WTC11 (cell line): Measurements from ENCODE around the gene CDHR5. TPM values are rescaled to one million over a fixed set of nuclear protein-coding genes. Genes with fewer than 3 reads are reported as not detected.

Experiments
- ATAC-seq: fragments of 200-7000 bp; cut with Tn5 transposase; 2 replicates; pipeline ENCODE4 v1.10.0; 2021; ENCODE audit warnings: mild to moderate bottlenecking, moderate library complexity
- CTCF ChIA-PET: fragments of 300-600 bp; sonication (Branson Sonifier 250); formaldehyde crosslinking; loops from one replicate; lab custom pipeline; 2021; ENCODE audit warnings: antibody characterized with exemption; lab: Charles Lee
- POLR2A ChIA-PET: fragments of 350-600 bp; sonication (Branson Sonifier 250); formaldehyde crosslinking; loops from one replicate; lab custom pipeline; 2021; ENCODE audit warnings: antibody characterized with exemption; lab: Charles Lee
- DNase-seq: peaks from one replicate; pipeline ENCODE4 v3.0.0; 2021; ENCODE audit warnings: low spot score
- H3K27ac Mint-ChIP-seq: 2 replicates; pipeline ENCODE4 v1.8.0; 2021; ENCODE audit warnings: mixed read lengths
- H3K27me3 Mint-ChIP-seq: 2 replicates; pipeline ENCODE4 v1.8.0; 2021; ENCODE audit warnings: low read depth, mild to moderate bottlenecking, moderate library complexity, mixed read lengths
- H3K36me3 Mint-ChIP-seq: 2 replicates; pipeline ENCODE4 v1.8.0; 2021; ENCODE audit warnings: mixed read lengths
- H3K4me1 Mint-ChIP-seq: 2 replicates; pipeline ENCODE4 v1.8.0; 2022; ENCODE audit warnings: mixed read lengths
- H3K4me3 Mint-ChIP-seq: 2 replicates; pipeline ENCODE4 v1.8.0; 2021; ENCODE audit warnings: mild to moderate bottlenecking, moderate library complexity, mixed read lengths
- H3K9me3 Mint-ChIP-seq: 2 replicates; pipeline ENCODE4 v1.8.0; 2021; ENCODE audit warnings: mixed read lengths
- CTCF ChIP-seq: fragments of 200-600 bp; IDR thresholded peaks from 2 replicates; pipeline ENCODE4 v1.8.0; 2022; ENCODE audit warnings: antibody characterized with exemption
- E2F1 ChIP-seq: sonication (generic); formaldehyde crosslinking; IDR thresholded peaks from 2 replicates; pipeline ENCODE4 v1.8.0; 2022; ENCODE audit warnings: mild to moderate bottlenecking, missing genetic modification reagents
- ELF4 ChIP-seq: sonication (generic); formaldehyde crosslinking; IDR thresholded peaks from 2 replicates; pipeline ENCODE4 v1.8.1; 2022; ENCODE audit warnings: low read depth, mild to moderate bottlenecking, moderate library complexity, missing genetic modification reagents
- NFATC4 ChIP-seq: fragments of 250-450 bp; sonication (Bioruptor Pico); IDR thresholded peaks from 2 replicates; pipeline ENCODE4 v1.9.0; 2021; ENCODE audit warnings: mild to moderate bottlenecking
- OVOL2 ChIP-seq: fragments of 250-450 bp; sonication (Bioruptor Pico); IDR thresholded peaks from 2 replicates; pipeline ENCODE4 v1.9.0; 2021; ENCODE audit warnings: mild to moderate bottlenecking, borderline replicate concordance
- RELA ChIP-seq: sonication (generic); formaldehyde crosslinking; IDR thresholded peaks from 2 replicates; pipeline ENCODE4 v1.8.1; 2022; ENCODE audit warnings: missing genetic modification reagents, mild to moderate bottlenecking, borderline replicate concordance
- ZNF263 ChIP-seq: sonication (generic); formaldehyde crosslinking; IDR thresholded peaks from 2 replicates; pipeline ENCODE4 v1.8.1; 2022; ENCODE audit warnings: low read depth, mild to moderate bottlenecking, moderate library complexity, missing genetic modification reagents
- total RNA-seq: library from RNA; stranded (reverse); gene quantifications from 3 replicates; pipeline ENCODE4 v1.2.3, GENCODE V29; 2021
- TF ChIP-seq, protein P1 (sequence below): fragments of 250-450 bp; sonication (Bioruptor Pico); IDR thresholded peaks from 2 replicates; pipeline ENCODE4 v1.8.0; 2021; ENCODE audit warnings: mild to moderate bottlenecking
- TF ChIP-seq, protein P2 (sequence below): fragments of 250-450 bp; sonication (Bioruptor Pico); IDR thresholded peaks from 2 replicates; pipeline ENCODE4 v1.9.0; 2021; ENCODE audit warnings: mild to moderate bottlenecking, borderline replicate concordance
- TF ChIP-seq, protein P3 (sequence below): sonication (generic); formaldehyde crosslinking; IDR thresholded peaks from 2 replicates; pipeline ENCODE4 v1.8.1; 2023; ENCODE audit warnings: mild to moderate bottlenecking, missing genetic modification reagents, moderate library complexity
- TF ChIP-seq, protein P4 (sequence below): sonication (generic); formaldehyde crosslinking; IDR thresholded peaks from 2 replicates; pipeline ENCODE4 v1.8.1; 2023; ENCODE audit warnings: mild to moderate bottlenecking, missing genetic modification reagents, borderline replicate concordance
- TF ChIP-seq, protein P5 (sequence below): sonication (generic); formaldehyde crosslinking; IDR thresholded peaks from 2 replicates; pipeline ENCODE4 v1.8.1; 2022; ENCODE audit warnings: mild to moderate bottlenecking, moderate library complexity, missing genetic modification reagents

The CDHR5 gene
- total RNA-seq, 1 experiment from 2014 or later, result 0.26 TPM

GRCh38 chr11:592501-592900 is 32.3 kb downstream of the CDHR5 start:
- TF ChIP-seq, protein P1, sequence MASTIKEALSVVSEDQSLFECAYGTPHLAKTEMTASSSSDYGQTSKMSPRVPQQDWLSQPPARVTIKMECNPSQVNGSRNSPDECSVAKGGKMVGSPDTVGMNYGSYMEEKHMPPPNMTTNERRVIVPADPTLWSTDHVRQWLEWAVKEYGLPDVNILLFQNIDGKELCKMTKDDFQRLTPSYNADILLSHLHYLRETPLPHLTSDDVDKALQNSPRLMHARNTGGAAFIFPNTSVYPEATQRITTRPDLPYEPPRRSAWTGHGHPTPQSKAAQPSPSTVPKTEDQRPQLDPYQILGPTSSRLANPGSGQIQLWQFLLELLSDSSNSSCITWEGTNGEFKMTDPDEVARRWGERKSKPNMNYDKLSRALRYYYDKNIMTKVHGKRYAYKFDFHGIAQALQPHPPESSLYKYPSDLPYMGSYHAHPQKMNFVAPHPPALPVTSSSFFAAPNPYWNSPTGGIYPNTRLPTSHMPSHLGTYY (CRISPR knock-in tag), result no peak
- no peak for TF ChIP-seq OVOL2 (CRISPR knock-in tag)
- Mint-ChIP-seq H3K27me3 (no peaks in the 10 kb centered on the region), H3K4me1 (no peaks in the 10 kb centered on the region), H3K27ac (no peak overlapping the region; the same call in 1 of the 2 replicates), H3K4me3 (no peak overlapping the region), H3K9me3 (no peaks in the 10 kb centered on the region), H3K36me3 (peaks cover 70% of the 10 kb centered on the region)
- POLR2A ChIA-PET, result no interaction called here
- DNase-seq (no peak), ATAC-seq (no peak)
- CTCF ChIA-PET, result no interaction called here

DNA sequence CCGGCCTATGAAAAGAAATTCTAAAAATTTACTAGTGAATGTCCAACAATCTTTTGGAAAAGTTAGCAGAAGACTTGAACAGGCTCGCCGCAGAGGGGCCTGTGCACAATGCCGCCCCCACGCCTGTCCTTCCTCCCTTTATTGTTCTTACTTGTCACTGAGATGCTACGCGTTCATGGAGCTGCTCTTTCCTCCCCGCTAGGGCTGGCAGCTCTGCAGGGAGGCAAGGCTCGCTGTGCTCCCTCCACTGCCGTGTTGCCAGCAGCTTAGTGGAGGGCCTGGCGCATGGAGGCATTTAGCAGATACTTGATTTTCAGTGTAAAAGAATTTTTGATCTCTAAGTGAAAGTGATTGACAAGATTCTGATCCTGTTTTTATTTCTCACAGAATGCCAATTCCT is 33.8 kb downstream of the CDHR5 start:
- Mint-ChIP-seq H3K36me3 (peaks cover 72% of the 10 kb centered on the region), H3K9me3 (no peaks in the 10 kb centered on the region), H3K4me1 (no peaks in the 10 kb centered on the region), H3K27ac (no peak overlapping the region), H3K4me3 (no peak overlapping the region), H3K27me3 (no peaks in the 10 kb centered on the region)
- ATAC-seq, result no peak
- ChIA-PET POLR2A (no interaction called here), CTCF (no interaction called here)
- DNase-seq, result no peak
- TF ChIP-seq, protein P2, sequence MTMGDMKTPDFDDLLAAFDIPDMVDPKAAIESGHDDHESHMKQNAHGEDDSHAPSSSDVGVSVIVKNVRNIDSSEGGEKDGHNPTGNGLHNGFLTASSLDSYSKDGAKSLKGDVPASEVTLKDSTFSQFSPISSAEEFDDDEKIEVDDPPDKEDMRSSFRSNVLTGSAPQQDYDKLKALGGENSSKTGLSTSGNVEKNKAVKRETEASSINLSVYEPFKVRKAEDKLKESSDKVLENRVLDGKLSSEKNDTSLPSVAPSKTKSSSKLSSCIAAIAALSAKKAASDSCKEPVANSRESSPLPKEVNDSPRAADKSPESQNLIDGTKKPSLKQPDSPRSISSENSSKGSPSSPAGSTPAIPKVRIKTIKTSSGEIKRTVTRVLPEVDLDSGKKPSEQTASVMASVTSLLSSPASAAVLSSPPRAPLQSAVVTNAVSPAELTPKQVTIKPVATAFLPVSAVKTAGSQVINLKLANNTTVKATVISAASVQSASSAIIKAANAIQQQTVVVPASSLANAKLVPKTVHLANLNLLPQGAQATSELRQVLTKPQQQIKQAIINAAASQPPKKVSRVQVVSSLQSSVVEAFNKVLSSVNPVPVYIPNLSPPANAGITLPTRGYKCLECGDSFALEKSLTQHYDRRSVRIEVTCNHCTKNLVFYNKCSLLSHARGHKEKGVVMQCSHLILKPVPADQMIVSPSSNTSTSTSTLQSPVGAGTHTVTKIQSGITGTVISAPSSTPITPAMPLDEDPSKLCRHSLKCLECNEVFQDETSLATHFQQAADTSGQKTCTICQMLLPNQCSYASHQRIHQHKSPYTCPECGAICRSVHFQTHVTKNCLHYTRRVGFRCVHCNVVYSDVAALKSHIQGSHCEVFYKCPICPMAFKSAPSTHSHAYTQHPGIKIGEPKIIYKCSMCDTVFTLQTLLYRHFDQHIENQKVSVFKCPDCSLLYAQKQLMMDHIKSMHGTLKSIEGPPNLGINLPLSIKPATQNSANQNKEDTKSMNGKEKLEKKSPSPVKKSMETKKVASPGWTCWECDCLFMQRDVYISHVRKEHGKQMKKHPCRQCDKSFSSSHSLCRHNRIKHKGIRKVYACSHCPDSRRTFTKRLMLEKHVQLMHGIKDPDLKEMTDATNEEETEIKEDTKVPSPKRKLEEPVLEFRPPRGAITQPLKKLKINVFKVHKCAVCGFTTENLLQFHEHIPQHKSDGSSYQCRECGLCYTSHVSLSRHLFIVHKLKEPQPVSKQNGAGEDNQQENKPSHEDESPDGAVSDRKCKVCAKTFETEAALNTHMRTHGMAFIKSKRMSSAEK (CRISPR knock-in tag), result no peak
- no peak for TF ChIP-seq NFATC4 (CRISPR knock-in tag)
- TF ChIP-seq, protein P1 (CRISPR knock-in tag), result no peak
- TF ChIP-seq, protein P3, sequence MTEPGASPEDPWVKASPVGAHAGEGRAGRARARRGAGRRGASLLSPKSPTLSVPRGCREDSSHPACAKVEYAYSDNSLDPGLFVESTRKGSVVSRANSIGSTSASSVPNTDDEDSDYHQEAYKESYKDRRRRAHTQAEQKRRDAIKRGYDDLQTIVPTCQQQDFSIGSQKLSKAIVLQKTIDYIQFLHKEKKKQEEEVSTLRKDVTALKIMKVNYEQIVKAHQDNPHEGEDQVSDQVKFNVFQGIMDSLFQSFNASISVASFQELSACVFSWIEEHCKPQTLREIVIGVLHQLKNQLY (CRISPR knock-in tag), result no peak
- no peak for TF ChIP-seq ZNF263 (CRISPR knock-in tag)
- TF ChIP-seq, protein P4, sequence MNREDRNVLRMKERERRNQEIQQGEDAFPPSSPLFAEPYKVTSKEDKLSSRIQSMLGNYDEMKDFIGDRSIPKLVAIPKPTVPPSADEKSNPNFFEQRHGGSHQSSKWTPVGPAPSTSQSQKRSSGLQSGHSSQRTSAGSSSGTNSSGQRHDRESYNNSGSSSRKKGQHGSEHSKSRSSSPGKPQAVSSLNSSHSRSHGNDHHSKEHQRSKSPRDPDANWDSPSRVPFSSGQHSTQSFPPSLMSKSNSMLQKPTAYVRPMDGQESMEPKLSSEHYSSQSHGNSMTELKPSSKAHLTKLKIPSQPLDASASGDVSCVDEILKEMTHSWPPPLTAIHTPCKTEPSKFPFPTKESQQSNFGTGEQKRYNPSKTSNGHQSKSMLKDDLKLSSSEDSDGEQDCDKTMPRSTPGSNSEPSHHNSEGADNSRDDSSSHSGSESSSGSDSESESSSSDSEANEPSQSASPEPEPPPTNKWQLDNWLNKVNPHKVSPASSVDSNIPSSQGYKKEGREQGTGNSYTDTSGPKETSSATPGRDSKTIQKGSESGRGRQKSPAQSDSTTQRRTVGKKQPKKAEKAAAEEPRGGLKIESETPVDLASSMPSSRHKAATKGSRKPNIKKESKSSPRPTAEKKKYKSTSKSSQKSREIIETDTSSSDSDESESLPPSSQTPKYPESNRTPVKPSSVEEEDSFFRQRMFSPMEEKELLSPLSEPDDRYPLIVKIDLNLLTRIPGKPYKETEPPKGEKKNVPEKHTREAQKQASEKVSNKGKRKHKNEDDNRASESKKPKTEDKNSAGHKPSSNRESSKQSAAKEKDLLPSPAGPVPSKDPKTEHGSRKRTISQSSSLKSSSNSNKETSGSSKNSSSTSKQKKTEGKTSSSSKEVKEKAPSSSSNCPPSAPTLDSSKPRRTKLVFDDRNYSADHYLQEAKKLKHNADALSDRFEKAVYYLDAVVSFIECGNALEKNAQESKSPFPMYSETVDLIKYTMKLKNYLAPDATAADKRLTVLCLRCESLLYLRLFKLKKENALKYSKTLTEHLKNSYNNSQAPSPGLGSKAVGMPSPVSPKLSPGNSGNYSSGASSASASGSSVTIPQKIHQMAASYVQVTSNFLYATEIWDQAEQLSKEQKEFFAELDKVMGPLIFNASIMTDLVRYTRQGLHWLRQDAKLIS (CRISPR knock-in tag), result no peak
- no peak for TF ChIP-seq ELF4
- TF ChIP-seq, protein P5, sequence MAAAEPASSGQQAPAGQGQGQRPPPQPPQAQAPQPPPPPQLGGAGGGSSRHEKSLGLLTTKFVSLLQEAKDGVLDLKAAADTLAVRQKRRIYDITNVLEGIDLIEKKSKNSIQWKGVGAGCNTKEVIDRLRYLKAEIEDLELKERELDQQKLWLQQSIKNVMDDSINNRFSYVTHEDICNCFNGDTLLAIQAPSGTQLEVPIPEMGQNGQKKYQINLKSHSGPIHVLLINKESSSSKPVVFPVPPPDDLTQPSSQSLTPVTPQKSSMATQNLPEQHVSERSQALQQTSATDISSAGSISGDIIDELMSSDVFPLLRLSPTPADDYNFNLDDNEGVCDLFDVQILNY (CRISPR knock-in tag), result no peak
- no peak for TF ChIP-seq RELA (CRISPR knock-in tag)
- TF ChIP-seq CTCF, result no peak
- no peak for TF ChIP-seq E2F1
